Stimulated activated CD8-positive, alpha-beta memory T cell treated with anti-CD3 and anti-CD28 coated beads, Interleukin-15, amount 100 ng/mL, for 1 hour (primary cell): ENCODE data around the gene KCNQ1.

ENCODE experiments used
- DNase-seq: peaks from one replicate; pipeline ENCODE4 v3.0.0-alpha.2; 2020; ENCODE audit warnings: low read depth

KCNQ1 gene

DNA sequence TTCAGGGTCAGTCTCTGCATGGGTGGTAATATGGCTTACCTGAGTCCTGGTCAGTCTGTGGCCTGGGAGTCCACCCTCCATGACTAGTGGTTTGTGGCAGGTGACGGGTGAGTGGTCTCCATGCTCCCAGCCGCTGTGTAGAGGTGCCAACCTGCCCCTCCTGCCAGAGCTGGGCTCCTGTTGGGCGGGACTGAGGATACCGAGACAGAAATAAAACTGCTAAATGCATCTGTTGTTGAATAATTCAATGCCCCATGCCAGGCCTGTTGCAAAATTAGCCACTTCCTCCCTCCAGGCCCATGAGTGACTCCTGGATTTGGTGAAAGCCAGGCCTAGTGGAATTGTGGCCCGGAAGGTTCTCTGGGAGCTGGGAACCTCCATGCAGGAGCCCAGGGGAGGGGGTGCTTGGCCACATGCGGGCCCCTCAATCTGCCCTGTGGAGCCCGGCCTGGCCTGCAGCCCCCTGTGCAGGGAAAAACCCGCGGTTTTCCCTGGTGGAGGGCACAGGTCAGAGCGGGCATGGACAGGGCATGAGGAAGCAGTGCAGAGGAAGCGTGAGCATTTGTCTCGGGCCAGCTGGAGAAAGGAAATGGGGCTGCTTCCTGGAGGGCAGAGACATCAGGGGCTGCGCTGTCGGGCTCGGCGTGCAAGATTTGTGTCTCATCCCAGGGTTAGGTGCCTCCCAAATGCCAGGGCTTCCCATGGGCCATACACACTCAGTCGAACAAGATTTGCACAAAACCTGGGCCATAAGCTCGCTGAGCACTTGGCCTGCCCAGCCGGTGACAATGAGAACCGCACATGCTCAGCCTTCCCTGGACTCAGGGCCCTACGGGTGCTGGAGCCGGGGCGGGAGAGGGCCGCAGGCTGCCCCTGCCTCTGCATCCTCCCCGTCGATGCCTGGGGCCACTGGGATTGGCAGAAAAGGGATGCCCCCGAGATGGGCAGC is 66.9 kb downstream of the KCNQ1 start:
- DNase-seq, result no peak

DNA sequence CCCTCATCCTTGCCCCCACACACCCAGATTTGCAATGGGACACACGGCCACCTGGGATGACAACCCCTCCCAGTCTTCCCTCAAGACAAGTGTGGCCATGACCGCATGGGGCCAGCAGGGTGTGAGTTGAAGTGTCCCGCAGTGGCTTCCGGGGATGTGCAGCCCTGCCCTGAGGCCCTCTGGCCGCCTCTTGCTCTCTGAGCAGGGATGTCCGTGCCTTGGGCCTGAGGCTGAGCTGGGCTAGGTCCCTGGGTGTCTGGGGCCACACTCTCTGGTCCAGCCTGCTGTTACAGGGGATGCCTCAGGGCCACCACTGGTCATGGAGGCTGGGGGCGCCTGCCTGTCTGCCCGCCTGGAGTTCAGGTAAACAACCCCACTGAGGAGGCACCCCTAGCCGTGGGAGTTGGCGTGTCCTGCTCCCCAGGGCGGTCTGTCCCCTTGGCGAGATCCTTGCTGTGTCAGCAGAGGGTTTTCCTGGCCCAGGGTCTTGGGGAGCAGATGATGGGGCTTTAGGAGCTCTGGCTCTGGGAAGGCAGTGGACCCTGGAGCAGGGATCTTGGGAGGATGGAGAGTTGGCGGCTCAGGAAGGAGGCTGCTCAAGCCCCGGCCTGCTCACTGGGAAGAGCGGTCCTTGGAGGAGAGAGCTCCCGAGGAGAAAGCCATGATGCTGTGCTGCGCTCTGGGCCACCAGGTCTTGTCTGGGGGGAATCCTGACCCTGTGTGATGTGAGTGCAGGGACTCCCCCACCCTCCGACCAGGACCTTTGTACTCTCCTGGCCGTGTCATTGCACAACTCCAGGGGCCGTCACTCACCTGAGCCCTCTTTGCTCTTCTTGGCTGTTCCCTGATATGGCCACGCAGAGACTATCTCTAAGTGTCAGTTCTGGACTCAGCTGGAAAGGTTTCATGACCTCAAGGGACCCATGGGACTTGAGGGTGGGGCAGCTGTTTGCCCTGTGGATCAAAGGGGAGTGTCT is 67.9 kb downstream of the KCNQ1 start:
- no peak for DNase-seq

GRCh38 chr11:2513441-2513840 is 68.6 kb downstream of the KCNQ1 start:
- no peak for DNase-seq

DNA sequence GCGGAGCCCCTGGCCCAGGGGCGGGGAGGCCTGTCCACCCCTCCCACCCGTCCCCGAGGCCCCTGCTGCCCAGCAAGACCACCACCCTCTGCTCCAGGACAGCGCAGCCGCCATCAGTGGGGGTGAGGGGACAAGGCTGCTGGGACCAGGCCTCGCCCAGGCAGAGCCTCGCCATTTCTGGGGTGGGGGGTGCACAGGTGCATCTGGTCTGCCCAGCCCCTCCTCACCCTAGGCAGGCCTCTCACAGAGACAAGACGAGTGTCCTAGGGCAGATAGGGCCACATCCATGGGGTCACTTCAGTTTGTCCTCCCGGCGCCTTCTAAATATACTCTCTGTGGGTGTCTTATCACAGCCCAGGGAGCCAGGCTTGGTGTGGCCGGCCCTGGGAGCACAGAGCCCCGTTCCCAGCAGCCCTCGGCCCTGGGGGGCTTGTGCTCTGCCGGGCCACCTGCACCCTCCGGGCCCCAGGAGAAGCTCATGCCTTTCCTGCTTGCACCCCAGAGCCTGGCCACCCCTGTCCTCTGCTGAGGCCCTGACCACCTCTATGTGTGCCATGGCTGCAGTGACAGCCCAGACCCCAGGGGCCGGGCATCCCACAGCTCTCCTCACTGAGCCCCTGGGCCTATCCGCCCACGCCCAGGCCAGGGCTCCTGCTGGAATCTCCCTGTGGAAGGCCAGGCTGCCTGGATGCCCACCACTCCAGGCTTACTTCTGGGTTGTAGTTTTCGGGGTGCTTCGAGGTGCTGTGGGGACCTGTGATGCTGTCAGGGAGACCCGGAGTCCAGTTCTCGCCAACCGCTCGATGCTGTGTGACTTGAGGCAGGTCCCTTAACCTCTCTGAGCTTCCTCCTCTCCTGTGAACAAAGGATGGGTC is 70.8 kb downstream of the KCNQ1 start:
- DNase-seq, result no peak

- no peak for DNase-seq
Observed at GRCh38 chr11:2516276-2517015, 71.6 kb downstream of the KCNQ1 start.

DNA sequence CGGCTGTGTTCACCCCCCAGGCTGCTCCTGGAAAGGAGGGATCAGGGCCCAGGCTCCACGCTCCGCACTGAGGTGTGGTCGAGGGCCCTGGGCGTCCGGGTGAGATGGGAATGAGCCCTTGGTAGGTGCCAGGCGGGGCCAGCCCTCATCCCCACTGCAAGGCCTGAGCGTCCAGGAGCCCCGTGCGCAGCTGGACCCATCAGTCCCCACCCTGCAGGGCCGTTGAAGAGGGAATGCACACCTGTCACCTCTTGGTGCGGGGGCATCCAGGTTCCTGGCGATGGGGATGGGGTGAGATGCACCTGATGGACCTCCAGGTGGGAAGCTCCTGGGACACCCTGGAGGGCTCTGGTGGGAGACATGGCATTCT is 72.2 kb downstream of the KCNQ1 start:
- DNase-seq, result no peak

GRCh38 chr11:2517386-2518064 is 72.7 kb downstream of the KCNQ1 start:
- no peak for DNase-seq

GRCh38 chr11:2518111-2518982 is 73.5 kb downstream of the KCNQ1 start:
- no peak for DNase-seq

DNA sequence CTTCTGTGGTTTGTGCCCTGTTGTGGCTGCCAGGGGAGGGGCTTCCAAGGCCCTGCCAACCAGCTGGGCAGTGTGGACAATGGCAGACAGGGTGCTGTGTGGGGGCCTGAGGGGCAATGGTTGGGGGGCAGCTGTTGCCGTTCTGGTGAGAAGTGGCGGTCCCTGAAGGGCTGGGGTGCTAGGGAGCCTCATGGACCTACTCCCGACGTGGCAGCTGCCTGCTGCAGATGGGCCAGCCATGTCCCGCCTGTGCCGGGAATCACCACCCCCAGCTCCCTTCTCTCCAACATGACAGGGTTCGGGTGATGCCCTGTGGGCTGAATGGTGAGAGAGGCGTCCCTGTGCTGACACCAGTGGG is 74.2 kb downstream of the KCNQ1 start:
- no peak for DNase-seq

- no peak for DNase-seq
Observed at GRCh38 chr11:2519517-2519861, 74.7 kb downstream of the KCNQ1 start.

GRCh38 chr11:2519862-2520735 is 75.3 kb downstream of the KCNQ1 start:
- no peak for DNase-seq

DNA sequence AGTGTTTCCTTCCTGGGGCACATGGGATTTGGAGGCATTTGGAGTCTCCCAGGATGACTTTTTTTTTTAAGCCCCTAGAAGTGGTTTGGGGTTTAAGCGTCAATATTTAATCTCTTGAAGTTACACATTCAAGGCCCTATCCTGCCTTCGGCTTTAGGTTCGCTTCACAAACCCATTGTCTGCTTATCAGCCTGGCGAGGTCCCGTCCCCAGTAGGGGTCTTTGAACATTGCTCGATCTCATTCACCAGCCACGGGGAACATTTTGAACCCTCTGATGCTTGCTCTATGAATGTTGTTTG is 75.9 kb downstream of the KCNQ1 start:
- DNase-seq, result no peak

DNA sequence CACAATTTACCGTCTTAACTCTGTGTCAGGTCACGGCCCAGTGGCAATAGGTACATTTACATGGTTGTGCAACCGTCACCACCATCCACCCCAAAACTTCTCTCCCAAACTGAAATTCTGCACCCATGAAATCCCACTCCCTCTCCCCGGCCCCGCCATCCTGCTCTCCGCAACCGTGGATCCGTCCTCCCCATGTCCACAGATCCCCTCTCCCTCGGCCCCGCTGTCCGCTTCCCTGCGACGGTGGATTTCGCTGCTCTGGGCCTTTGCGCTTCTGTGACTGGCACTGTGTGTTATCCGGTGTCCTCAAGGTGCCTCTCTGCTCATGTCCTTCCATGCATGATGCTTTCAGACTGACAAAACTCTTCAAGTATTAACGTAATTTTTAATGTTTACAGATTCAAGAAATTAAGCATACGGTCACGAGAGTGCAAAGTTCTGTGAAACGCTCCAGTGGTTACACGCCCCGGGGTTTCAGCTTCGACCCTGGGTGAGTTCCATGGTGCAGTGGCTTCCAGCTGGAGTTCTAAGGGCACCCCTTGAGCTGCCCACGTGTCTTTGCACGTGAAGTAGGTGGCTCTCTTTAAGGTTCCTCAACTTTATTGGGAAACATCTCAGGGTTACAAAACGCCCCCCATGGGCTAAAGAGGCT is 76.4 kb downstream of the KCNQ1 start:
- no peak for DNase-seq

DNA sequence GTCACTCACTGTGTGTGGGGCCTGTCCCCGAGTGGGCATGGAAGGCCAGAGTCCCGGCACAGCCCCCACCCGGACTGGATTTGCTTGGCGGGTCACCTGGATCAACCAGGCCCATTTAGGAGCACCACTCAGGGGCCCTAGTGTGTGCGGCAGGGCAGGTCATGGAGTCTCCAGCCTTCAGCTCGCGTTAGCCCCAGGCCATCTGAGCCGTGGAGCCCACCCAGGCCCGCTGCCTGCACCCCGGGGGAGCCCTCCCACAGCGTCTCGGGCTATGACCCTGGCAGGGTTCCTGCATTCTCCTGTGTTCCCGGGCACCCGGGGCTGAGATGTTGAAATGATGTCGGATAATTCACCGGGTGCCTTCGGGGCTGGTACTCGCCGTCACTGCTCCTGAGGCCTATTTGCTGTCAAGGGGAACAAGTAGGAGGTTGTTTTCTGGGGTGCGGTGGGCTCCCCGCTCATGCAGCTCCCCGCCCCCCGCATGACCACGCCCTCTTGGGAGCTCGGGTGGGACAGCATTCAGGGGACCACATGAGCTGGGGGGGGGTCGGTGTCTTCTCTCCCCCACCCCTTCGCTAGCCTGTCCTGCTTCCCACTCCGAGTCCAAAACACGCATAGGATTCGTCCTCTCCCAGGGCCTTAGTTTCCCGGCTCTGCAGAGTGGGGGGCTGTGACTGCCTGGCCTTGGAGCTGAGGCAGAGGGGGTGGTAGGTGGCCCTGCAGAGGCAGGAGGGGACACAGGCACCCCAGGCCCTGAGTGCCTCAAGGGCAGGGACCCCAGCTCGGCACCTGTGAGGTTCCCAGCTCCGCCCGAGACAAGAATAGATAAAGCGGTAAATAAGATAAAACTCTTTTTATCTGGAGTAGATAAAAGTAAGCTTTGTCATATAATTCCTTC is 77.2 kb downstream of the KCNQ1 start:
- no peak for DNase-seq

- DNase-seq, result no peak
Observed at GRCh38 chr11:2522631-2523255, 77.9 kb downstream of the KCNQ1 start.

DNA sequence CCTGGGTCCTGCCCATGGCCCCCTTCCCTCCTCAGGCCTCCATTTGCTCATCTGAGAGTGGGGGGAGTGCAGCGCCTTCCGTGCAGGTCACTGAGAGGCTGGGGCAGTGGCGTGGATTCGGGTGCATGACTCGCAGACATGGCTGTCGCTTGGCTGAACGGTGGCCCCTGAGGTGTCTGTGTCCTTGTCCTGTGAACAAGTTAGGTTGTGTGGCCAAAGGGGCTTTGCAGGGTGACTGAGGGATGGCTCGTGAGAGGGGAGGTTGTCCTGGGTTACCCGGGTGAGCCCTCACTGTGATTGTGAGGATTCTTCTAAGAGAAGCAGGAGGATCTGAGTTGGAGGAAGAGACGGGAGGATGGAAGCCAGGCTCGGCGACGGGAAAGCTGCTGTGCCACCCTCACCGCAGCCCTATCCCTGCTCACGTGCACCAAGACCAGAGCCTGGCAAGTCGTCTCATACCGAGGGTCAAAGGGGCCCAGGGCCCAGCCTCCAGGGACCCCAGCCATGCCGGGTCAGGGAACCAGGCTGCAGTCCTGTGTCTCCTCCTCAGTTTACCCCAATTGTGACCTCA is 79.1 kb downstream of the KCNQ1 start:
- DNase-seq, result no peak
